NCI-H345 treated with DMSO at 0.1 percent for 48 hours (cell line): ENCODE data around the gene SEMA6B.

Experiments used
- DNase-seq: peaks from one replicate; lab custom pipeline; 2025; ENCODE audit not compliant: unreplicated experiment; lab: John Stamatoyannopoulos, UW

The SEMA6B gene

GRCh38 chr19:4588291-4588761 lies 28.8 kb upstream of the SEMA6B start:
- DNase-seq = no peak

- DNase-seq = no peak
These were observed 28.0 kb upstream of the SEMA6B start for GRCh38 chr19:4587527-4587926.

- DNase-seq = no peak
These were observed 27.2 kb upstream of the SEMA6B start for GRCh38 chr19:4586691-4587090.

GRCh38 chr19:4586245-4586644 lies 26.8 kb upstream of the SEMA6B start:
- DNase-seq = no peak

- no peak for DNase-seq
These were observed 26.1 kb upstream of the SEMA6B start for GRCh38 chr19:4585556-4585955.

GRCh38 chr19:4584670-4585460 lies 25.4 kb upstream of the SEMA6B start:
- DNase-seq = no peak

- DNase-seq = no peak
These were observed 24.6 kb upstream of the SEMA6B start for GRCh38 chr19:4583961-4584669.

GRCh38 chr19:4582980-4583842 lies 23.7 kb upstream of the SEMA6B start:
- DNase-seq = no peak

- DNase-seq = no peak
These were observed 22.4 kb upstream of the SEMA6B start for GRCh38 chr19:4581666-4582553.

GRCh38 chr19:4580961-4581665 lies 21.6 kb upstream of the SEMA6B start:
- DNase-seq = no peak

- no peak for DNase-seq
These were observed 20.8 kb upstream of the SEMA6B start for GRCh38 chr19:4580021-4580901.

GRCh38 chr19:4579389-4579788 lies 19.9 kb upstream of the SEMA6B start:
- DNase-seq = no peak

- DNase-seq = no peak
These were observed 19.2 kb upstream of the SEMA6B start for GRCh38 chr19:4578552-4579248.

- DNase-seq = no peak
These were observed 17.7 kb upstream of the SEMA6B start for GRCh38 chr19:4577020-4577782.

- DNase-seq = no peak
These were observed 16.8 kb upstream of the SEMA6B start for GRCh38 chr19:4576016-4576933.

GRCh38 chr19:4575267-4576015 lies 16.0 kb upstream of the SEMA6B start:
- no peak for DNase-seq
